ENCODE results near the gene SLC35G4. TPM values are rescaled to one million over a fixed set of nuclear protein-coding genes. Genes with fewer than 3 reads are reported as not detected.

SLC35G4 gene
- total RNA-seq, 2 experiments from 2014 or later: not detected

DNA sequence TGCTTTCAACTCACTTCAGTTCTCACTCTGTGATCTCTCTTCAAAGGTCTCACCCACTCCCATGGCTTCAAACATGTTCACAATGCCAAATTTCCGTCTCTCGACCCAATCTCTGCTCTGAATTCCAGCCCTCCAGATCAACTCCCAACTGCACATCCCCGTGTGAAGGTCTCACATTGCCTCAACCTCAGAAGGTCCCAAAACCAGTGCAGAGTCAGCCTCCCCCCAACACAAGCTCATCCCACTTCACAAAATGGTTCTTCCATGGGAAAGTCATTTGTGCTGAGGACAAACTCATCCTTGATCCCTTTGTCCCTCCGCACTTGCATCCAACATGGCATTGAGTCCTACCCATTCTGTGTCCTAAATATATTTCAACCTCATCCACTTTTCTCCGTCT lies 48.6 kb downstream of the SLC35G4 start:
- Histone ChIP-seq H3K9me3 (ENCODE audit: low read length) (no peaks in the 10 kb centered on the region), H3K4me3 (ENCODE audit: low read depth, low read length, poor library complexity, severe bottlenecking) (no peak overlapping the region), H2AFZ (ENCODE audit: low read length) (no peak overlapping the region), H4K20me1 (ENCODE audit: insufficient read depth, low read length) (no peaks in the 10 kb centered on the region), H3K36me3 (ENCODE audit: insufficient read depth, low read length) (no peaks in the 10 kb centered on the region), H3K27ac (ENCODE audit: low read depth, low read length, poor library complexity, severe bottlenecking) (no peak overlapping the region), H3K79me2 (ENCODE audit: insufficient read depth, low read depth, low read length) (no peaks in the 10 kb centered on the region), H3K4me2 (ENCODE audit: low read length) (no peak overlapping the region), H3K9me2 (ENCODE audit: insufficient read depth, low read length) (no peaks in the 10 kb centered on the region), H3K4me1 (ENCODE audit: insufficient read depth, low read length, poor library complexity, severe bottlenecking) (peaks cover 4% of the 10 kb centered on the region)
- BruUV-seq (replicated peaks): no TSS peak
- CTCF ChIA-PET (ENCODE audit: unreplicated experiment): no interaction called here
- POLR2A ChIA-PET: interaction anchor here (0.6 to 1.3 kb wide), 2 partner anchors 11 to 62 kb away, joined by 3 to 4 read pairs; no protein-coding TSS in a partner anchor
- TF ChIP-seq, protein P1, sequence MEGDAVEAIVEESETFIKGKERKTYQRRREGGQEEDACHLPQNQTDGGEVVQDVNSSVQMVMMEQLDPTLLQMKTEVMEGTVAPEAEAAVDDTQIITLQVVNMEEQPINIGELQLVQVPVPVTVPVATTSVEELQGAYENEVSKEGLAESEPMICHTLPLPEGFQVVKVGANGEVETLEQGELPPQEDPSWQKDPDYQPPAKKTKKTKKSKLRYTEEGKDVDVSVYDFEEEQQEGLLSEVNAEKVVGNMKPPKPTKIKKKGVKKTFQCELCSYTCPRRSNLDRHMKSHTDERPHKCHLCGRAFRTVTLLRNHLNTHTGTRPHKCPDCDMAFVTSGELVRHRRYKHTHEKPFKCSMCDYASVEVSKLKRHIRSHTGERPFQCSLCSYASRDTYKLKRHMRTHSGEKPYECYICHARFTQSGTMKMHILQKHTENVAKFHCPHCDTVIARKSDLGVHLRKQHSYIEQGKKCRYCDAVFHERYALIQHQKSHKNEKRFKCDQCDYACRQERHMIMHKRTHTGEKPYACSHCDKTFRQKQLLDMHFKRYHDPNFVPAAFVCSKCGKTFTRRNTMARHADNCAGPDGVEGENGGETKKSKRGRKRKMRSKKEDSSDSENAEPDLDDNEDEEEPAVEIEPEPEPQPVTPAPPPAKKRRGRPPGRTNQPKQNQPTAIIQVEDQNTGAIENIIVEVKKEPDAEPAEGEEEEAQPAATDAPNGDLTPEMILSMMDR (conservative IDR thresholded peaks at IDR 0.05; ENCODE audit: low read length): no peak
- TF ChIP-seq EZH2phosphoT487 (IDR thresholded peaks at IDR 0.05; ENCODE audit: borderline replicate concordance, low read depth, low read length): no peak
- intact Hi-C loops (cut with micrococcal nuclease; ENCODE audit: unreplicated experiment): loop anchor here (5.0 kb wide), 2 partner anchors 379 to 579 kb away; no protein-coding TSS in a partner anchor
- no peak for DNase-seq (ENCODE audit: low spot score)

DNA sequence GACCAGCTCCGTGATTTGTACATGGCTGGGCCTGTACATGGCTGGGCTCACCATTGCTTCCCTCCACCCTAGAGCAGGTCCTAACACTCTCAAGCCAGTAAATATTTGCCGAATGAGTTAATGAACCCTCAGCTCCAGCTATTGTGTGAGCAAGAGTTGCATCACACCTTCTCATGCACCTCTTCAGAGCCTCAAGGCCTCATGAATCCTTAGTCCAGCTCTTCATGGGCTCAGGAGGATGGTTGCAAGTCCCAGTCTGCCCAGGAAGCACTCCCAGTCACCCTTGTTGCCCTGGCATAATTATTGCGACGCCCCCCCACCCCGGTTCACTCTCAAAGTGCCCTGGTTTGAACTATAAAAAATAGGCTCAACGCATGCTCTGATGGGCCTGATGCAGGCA lies 49.6 kb downstream of the SLC35G4 start:
- Histone ChIP-seq H4K20me1 (ENCODE audit: insufficient read depth, low read length) (no peaks in the 10 kb centered on the region), H3K4me3 (ENCODE audit: low read depth, low read length, poor library complexity, severe bottlenecking) (no peak overlapping the region), H3K4me1 (ENCODE audit: insufficient read depth, low read length, poor library complexity, severe bottlenecking) (peaks cover 9% of the 10 kb centered on the region), H3K9me3 (ENCODE audit: low read length) (no peaks in the 10 kb centered on the region), H3K9me2 (ENCODE audit: insufficient read depth, low read length) (no peaks in the 10 kb centered on the region), H3K27ac (ENCODE audit: low read depth, low read length, poor library complexity, severe bottlenecking) (no peak overlapping the region), H3K4me2 (ENCODE audit: low read length) (no peak overlapping the region), H2AFZ (ENCODE audit: low read length) (no peak overlapping the region), H3K79me2 (ENCODE audit: insufficient read depth, low read depth, low read length) (no peaks in the 10 kb centered on the region), H3K36me3 (ENCODE audit: insufficient read depth, low read length) (no peaks in the 10 kb centered on the region)
- TF ChIP-seq, protein P1 (conservative IDR thresholded peaks at IDR 0.05; ENCODE audit: low read length): no peak
- TF ChIP-seq EZH2phosphoT487 (IDR thresholded peaks at IDR 0.05; ENCODE audit: borderline replicate concordance, low read depth, low read length): no peak
- intact Hi-C loops (cut with micrococcal nuclease; ENCODE audit: unreplicated experiment): loop anchor here (5.0 kb wide), 2 partner anchors 378 to 578 kb away; no protein-coding TSS in a partner anchor
- ChIA-PET CTCF (ENCODE audit: unreplicated experiment) (no interaction called here), POLR2A (interaction anchor here (1.3 kb wide), 1 partner anchor 61 kb away, joined by 3 read pairs; no protein-coding TSS in a partner anchor)
- no peak for DNase-seq (ENCODE audit: low spot score)
- no TSS peak for BruUV-seq (replicated peaks)

Small RNAs within 50 kb of the gene (microRNA-seq; reads per million reads assigned to microRNA genes)
- gene MIR7153 (ENCODE audit: borderline replicate concordance): not detected

Small RNAs within 50 kb of the gene (small RNA-seq; reads per million reads assigned to genes)
- not detected for gene AP001120.4

Other genes starting within 250 kb of the SLC35G4 start
- 0.03 TPM in 2 replicates for gene GNAL, start 79.7 kb downstream of the SLC35G4 start, total RNA-seq (2014; rRNA removed; shearing (Covaris generic))
- 0.25 and 0.28 TPM in 2 replicates for gene GNAL, start 79.7 kb downstream of the SLC35G4 start, total RNA-seq (2022)
- gene CHMP1B, start 241.8 kb downstream of the SLC35G4 start, total RNA-seq (2014; rRNA removed; shearing (Covaris generic)): 29.3 and 31.5 TPM in 2 replicates
- gene CHMP1B, start 241.8 kb downstream of the SLC35G4 start, total RNA-seq (2022): 24.2 and 28.6 TPM in 2 replicates

All from OCI-LY7 (cell line).